ENCODE data around the gene CFAP100.

Gene CFAP100

DNA sequence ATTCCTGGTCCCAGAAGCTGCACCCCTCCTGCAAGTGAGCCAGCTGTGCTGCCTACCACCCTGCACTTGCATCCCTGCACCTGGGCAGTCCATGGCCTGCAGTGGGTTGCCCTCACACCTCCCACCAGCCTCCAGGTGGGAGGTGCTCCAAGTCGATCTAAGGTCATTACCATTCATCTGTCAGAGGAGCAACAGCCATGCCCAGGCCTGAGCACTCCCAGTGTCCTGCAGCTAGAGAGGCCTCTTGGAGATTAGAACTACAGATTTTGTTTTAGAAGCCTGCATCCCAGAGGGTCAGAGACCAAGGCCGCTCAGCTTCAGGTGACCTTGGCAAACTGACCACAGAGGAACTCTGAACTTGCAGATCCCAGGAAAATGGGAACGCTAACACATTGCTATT is 90.0 kb downstream of the CFAP100 start:
- DNase-seq = no peak

GRCh38 chr3:126485176-126485897 is 90.6 kb downstream of the CFAP100 start:
- no peak for DNase-seq

- no peak for DNase-seq
These were observed 91.2 kb downstream of the CFAP100 start for GRCh38 chr3:126485956-126486355.
